ENCODE results near the gene EFL1. TPM values are rescaled to one million over a fixed set of nuclear protein-coding genes. Genes with fewer than 3 reads are reported as not detected.

Gene EFL1
- polyA plus RNA-seq, 1 donor (not counting 4 experiments of a cell fraction or from before 2014, with no cell fraction given) = 32.0 TPM

DNA sequence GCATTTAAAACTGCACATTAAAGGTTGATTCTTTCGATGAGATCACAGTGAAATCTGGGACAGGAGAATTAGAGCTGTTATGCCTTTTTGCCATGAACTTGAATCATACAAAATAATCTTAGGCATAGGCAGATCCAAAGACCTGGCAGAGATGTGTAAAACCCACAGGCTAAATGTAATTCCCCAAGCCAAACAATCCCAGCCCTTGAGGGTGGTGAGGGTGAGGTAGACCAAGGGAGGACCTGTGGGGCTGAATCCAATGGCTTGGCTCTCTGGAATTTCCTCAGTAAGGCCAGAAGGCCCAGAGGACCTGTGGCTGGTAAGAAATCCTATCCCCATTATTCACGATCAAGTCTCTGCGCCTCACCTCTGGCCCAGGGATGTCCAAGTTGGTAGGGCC lies 136.2 kb downstream of the EFL1 start:
- H3K9ac ChIP-seq (ENCODE audit: control insufficient read depth, extremely low read depth, insufficient read depth, low read length) = no peak overlapping the region
- no peaks in the 10 kb centered on the region for H3K79me2 ChIP-seq (ENCODE audit: control insufficient read depth, insufficient read depth, low read length)
- H3K9me3 ChIP-seq (ENCODE audit: control insufficient read depth, low read depth, low read length) = no peaks in the 10 kb centered on the region
- DNase-seq (ENCODE audit: low read depth, low spot score) = no peak
- no peaks in the 10 kb centered on the region for H3K9me1 ChIP-seq (ENCODE audit: control insufficient read depth, extremely low read depth, insufficient read depth, low read length)
- dilution Hi-C loops (cut with MboI; ENCODE audit: extremely low pct_ligation_motif_present, low sequenced_read_pairs) = no loop called here
- H3K27me3 ChIP-seq (ENCODE audit: control insufficient read depth, extremely low read depth, insufficient read depth, low read length) = no peaks in the 10 kb centered on the region
- no peak overlapping the region for H3K27ac ChIP-seq (ENCODE audit: control insufficient read depth, insufficient read depth, low read length)
- H4K20me1 ChIP-seq (ENCODE audit: control insufficient read depth, extremely low read depth, insufficient read depth, low read length) = no peaks in the 10 kb centered on the region
- H3K36me3 ChIP-seq (ENCODE audit: control insufficient read depth in 2 of 2, extremely low read depth in 1 of 2, insufficient read depth in 2 of 2, low read length in 2 of 2) = peaks cover 0 to 6% of the 10 kb centered on the region in 2 experiments
- H3K4me3 ChIP-seq (ENCODE audit: control insufficient read depth in 2 of 3, extremely low read depth in 1 of 3, insufficient read depth in 2 of 3, low read depth in 1 of 3, low read length in 3 of 3) = no peak overlapping the region
- peaks cover 22% of the 10 kb centered on the region for H3K4me1 ChIP-seq (ENCODE audit: control insufficient read depth, extremely low read depth, insufficient read depth, low read length)
- no peak overlapping the region for H2AFZ ChIP-seq (ENCODE audit: control insufficient read depth, low read length)
- FAIRE-seq = no peak
- H3K4me2 ChIP-seq (ENCODE audit: control insufficient read depth, extremely low read depth, insufficient read depth, low read depth, low read length) = no peak overlapping the region
- TF ChIP-seq, protein P1, sequence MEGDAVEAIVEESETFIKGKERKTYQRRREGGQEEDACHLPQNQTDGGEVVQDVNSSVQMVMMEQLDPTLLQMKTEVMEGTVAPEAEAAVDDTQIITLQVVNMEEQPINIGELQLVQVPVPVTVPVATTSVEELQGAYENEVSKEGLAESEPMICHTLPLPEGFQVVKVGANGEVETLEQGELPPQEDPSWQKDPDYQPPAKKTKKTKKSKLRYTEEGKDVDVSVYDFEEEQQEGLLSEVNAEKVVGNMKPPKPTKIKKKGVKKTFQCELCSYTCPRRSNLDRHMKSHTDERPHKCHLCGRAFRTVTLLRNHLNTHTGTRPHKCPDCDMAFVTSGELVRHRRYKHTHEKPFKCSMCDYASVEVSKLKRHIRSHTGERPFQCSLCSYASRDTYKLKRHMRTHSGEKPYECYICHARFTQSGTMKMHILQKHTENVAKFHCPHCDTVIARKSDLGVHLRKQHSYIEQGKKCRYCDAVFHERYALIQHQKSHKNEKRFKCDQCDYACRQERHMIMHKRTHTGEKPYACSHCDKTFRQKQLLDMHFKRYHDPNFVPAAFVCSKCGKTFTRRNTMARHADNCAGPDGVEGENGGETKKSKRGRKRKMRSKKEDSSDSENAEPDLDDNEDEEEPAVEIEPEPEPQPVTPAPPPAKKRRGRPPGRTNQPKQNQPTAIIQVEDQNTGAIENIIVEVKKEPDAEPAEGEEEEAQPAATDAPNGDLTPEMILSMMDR (optimal IDR thresholded peaks at IDR 0.05 in 1 of 3, IDR thresholded peaks at IDR 0.05 in 1 of 3, conservative IDR thresholded peaks at IDR 0.05 in 1 of 3; ENCODE audit: extremely low read depth in 1 of 3, insufficient read depth in 2 of 3, low read length in 3 of 3) = no peak
- no peak for TF ChIP-seq EZH2 (IDR thresholded peaks at IDR 0.05; ENCODE audit: low read length)

DNA sequence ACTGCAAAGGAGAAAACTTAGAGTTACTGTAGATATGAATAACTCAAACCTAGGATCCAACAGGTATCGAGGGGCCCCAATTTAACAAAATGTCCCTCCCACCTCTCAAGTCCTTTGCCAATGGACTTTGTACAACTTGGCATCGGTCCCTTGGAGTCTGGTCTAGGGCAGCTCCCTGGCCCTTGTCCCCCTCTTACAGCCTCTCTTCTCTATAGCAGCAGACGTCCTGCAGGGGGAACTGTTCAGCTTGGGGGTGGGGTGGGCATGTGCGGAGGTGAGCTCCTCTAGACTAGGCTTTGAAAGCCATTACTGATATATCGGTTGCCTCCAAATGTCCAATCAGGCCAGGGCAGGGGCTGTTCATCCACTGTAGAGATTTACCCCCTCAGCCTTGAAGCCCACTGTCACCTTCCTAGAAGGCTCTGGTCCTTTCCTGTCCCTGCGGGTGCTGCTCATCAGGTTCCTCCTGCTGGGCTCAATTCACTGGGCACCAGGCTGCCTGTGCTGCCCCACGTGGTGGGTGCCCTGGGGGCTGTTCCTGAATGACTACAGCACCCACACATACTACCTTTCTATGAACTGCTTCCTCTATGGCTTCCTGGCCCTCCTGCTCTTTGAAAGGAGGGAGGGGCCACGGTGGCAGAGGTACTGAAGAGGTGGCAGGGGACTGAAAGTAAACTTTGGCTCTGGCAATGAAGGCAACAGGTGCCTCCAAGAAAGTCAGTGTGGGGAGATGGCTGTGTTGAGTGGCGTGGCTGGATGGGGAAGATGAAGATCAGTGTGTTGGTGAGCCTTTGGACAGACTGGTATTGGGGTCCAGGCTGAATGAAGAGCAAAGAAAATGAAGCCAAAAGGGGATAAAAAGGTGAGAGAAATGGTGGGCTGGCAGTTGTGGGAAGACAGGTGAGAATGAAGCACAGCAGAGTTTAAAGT lies 137.9 kb downstream of the EFL1 start:
- no peak overlapping the region for H3K27ac ChIP-seq (ENCODE audit: control insufficient read depth, insufficient read depth, low read length)
- H3K9me3 ChIP-seq (ENCODE audit: control insufficient read depth, low read depth, low read length) = no peaks in the 10 kb centered on the region
- H3K4me1 ChIP-seq (ENCODE audit: control insufficient read depth, extremely low read depth, insufficient read depth, low read length) = peaks cover 27% of the 10 kb centered on the region
- H3K4me2 ChIP-seq (ENCODE audit: control insufficient read depth, extremely low read depth, insufficient read depth, low read depth, low read length) = no peak overlapping the region
- no peaks in the 10 kb centered on the region for H3K79me2 ChIP-seq (ENCODE audit: control insufficient read depth, insufficient read depth, low read length)
- no peaks in the 10 kb centered on the region for H4K20me1 ChIP-seq (ENCODE audit: control insufficient read depth, extremely low read depth, insufficient read depth, low read length)
- H3K9me1 ChIP-seq (ENCODE audit: control insufficient read depth, extremely low read depth, insufficient read depth, low read length) = no peaks in the 10 kb centered on the region
- no peak overlapping the region for H2AFZ ChIP-seq (ENCODE audit: control insufficient read depth, low read length)
- H3K4me3 ChIP-seq (ENCODE audit: control insufficient read depth in 2 of 3, extremely low read depth in 1 of 3, insufficient read depth in 2 of 3, low read depth in 1 of 3, low read length in 3 of 3) = no peak overlapping the region
- dilution Hi-C loops (cut with MboI; ENCODE audit: extremely low pct_ligation_motif_present, low sequenced_read_pairs) = no loop called here
- TF ChIP-seq EZH2 (IDR thresholded peaks at IDR 0.05; ENCODE audit: low read length) = no peak
- TF ChIP-seq, protein P1 (optimal IDR thresholded peaks at IDR 0.05 in 1 of 3, IDR thresholded peaks at IDR 0.05 in 1 of 3, conservative IDR thresholded peaks at IDR 0.05 in 1 of 3; ENCODE audit: extremely low read depth in 1 of 3, insufficient read depth in 2 of 3, low read length in 3 of 3) = no peak
- no peaks in the 10 kb centered on the region for H3K27me3 ChIP-seq (ENCODE audit: control insufficient read depth, extremely low read depth, insufficient read depth, low read length)
- H3K9ac ChIP-seq (ENCODE audit: control insufficient read depth, extremely low read depth, insufficient read depth, low read length) = no peak overlapping the region
- FAIRE-seq (no peak), DNase-seq (ENCODE audit: low read depth, low spot score) (no peak)
- peaks cover 0 to 6% of the 10 kb centered on the region in 2 experiments for H3K36me3 ChIP-seq (ENCODE audit: control insufficient read depth in 2 of 2, extremely low read depth in 1 of 2, insufficient read depth in 2 of 2, low read length in 2 of 2)
